Activated CD8-positive, alpha-beta memory T cell treated with anti-CD3 and anti-CD28 coated beads, Interleukin-2, amount 10 ng/mL, durations not matched to agents 7 days and 5 days (primary cell): Measurements from ENCODE around the gene A2M. TPM values are rescaled to one million over a fixed set of nuclear protein-coding genes. Genes with fewer than 3 reads are reported as not detected.

Experiments
- ATAC-seq: fragments of 150-1000 bp; cut with Tn5 transposase; one replicate; pipeline ENCODE4 v1.10.0; 2021; ENCODE audit warnings: moderate library complexity
- CTCF ChIA-PET: fragments of 350-600 bp; sonication (Branson Sonifier 250); formaldehyde crosslinking; loops from one replicate; lab custom pipeline; 2021; ENCODE audit warnings: antibody characterized with exemption; lab: Charles Lee
- DNase-seq: peaks from one replicate; pipeline ENCODE4 v3.0.0-alpha.2; 2020
- H3K27ac Mint-ChIP-seq: one replicate; pipeline ENCODE4 v1.8.0; 2021; ENCODE audit warnings: mild to moderate bottlenecking, mixed read lengths
- H3K27me3 Mint-ChIP-seq: one replicate; pipeline ENCODE4 v1.8.0; 2021; ENCODE audit warnings: mixed read lengths
- H3K36me3 Mint-ChIP-seq: one replicate; pipeline ENCODE4 v1.8.0; 2021; ENCODE audit warnings: mild to moderate bottlenecking, mixed read lengths
- H3K4me1 Mint-ChIP-seq: one replicate; pipeline ENCODE4 v1.8.0; 2021; ENCODE audit warnings: mixed read lengths
- H3K4me3 Mint-ChIP-seq: one replicate; pipeline ENCODE4 v1.8.0; 2021; ENCODE audit warnings: mild to moderate bottlenecking, moderate library complexity, mixed read lengths
- H3K9me3 Mint-ChIP-seq: one replicate; pipeline ENCODE4 v1.8.0; 2022; ENCODE audit warnings: low read depth, mixed read lengths
- total RNA-seq, 2 experiments: library from RNA; stranded (reverse); gene quantifications; one replicate each; pipeline ENCODE4 v1.2.3, GENCODE V29; 2021

A2M gene
- total RNA-seq, 2 experiments from 2014 or later: 0.12 TPM; not detected in 1

DNA sequence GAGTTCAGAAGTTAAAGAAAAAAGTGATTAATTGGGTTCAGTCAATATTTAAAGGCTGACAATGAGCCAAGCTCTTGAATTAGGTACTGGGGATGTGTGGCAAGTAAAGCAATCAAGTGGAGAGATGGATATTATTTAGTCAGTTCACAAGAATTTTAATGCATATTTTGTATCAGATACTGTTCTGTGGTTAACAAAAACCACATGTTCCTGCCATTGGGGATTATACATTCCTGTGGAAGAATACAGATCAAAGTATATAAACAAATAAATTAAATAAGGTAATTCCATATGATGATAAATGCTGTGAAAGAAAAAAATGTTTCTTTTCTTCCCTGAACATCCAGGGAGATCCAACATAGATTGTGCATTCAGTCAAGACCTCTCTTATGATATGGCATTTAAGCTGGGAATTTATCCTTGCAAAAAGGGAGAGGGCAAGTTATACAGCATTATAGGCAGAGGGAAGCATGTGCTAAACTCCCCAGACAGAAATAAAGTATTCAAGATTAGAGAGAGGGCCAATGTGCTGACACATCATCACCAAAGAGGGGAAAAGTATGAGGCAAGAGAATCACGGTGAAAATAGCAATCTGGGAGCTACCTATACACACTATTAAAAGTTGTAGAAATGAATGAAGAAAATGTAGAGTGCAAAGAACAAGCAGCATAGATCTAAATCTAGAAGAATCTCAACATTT is 17.6 kb upstream of the A2M start:
- H3K27me3 Mint-ChIP-seq: no peaks in the 10 kb centered on the region
- peaks cover 2% of the 10 kb centered on the region for H3K9me3 Mint-ChIP-seq
- H3K36me3 Mint-ChIP-seq: no peaks in the 10 kb centered on the region
- CTCF ChIA-PET: no interaction called here
- DNase-seq (no peak), ATAC-seq (no peak)
- no peak overlapping the region for H3K27ac Mint-ChIP-seq
- H3K4me3 Mint-ChIP-seq: no peak overlapping the region
- no peaks in the 10 kb centered on the region for H3K4me1 Mint-ChIP-seq

- no peak overlapping the region for H3K27ac Mint-ChIP-seq
- H3K4me3 Mint-ChIP-seq: no peak overlapping the region
- no peaks in the 10 kb centered on the region for H3K27me3 Mint-ChIP-seq
- CTCF ChIA-PET: no interaction called here
- DNase-seq (no peak), ATAC-seq (no peak)
- H3K9me3 Mint-ChIP-seq: peaks cover 2% of the 10 kb centered on the region
- no peaks in the 10 kb centered on the region for H3K36me3 Mint-ChIP-seq
- no peaks in the 10 kb centered on the region for H3K4me1 Mint-ChIP-seq
Measured at GRCh38 chr12:9132008-9132535, 16.4 kb upstream of the A2M start.

GRCh38 chr12:9130244-9130643 is 14.5 kb upstream of the A2M start:
- H3K9me3 Mint-ChIP-seq: peaks cover 2% of the 10 kb centered on the region
- H3K4me3 Mint-ChIP-seq: no peak overlapping the region

GRCh38 chr12:9127936-9128663 is 12.4 kb upstream of the A2M start:
- CTCF ChIA-PET: interaction anchor here (1.2 kb wide), 1 partner anchor 8 kb away, joined by 3 read pairs; no protein-coding TSS in a partner anchor
- ATAC-seq (no peak), DNase-seq (no peak)
- H3K36me3 Mint-ChIP-seq: no peaks in the 10 kb centered on the region
- peaks cover 2% of the 10 kb centered on the region for H3K9me3 Mint-ChIP-seq
- H3K4me3 Mint-ChIP-seq: no peak overlapping the region
- H3K27ac Mint-ChIP-seq: no peak overlapping the region
- no peaks in the 10 kb centered on the region for H3K4me1 Mint-ChIP-seq
- H3K27me3 Mint-ChIP-seq: no peaks in the 10 kb centered on the region

More at GRCh38 chr12:9130244-9130643, 14.5 kb upstream of the A2M start:
- ATAC-seq: no peak
- no peaks in the 10 kb centered on the region for H3K36me3 Mint-ChIP-seq
- DNase-seq: no peak
- H3K27me3 Mint-ChIP-seq: no peaks in the 10 kb centered on the region
- CTCF ChIA-PET: no interaction called here
- no peaks in the 10 kb centered on the region for H3K4me1 Mint-ChIP-seq
- H3K27ac Mint-ChIP-seq: no peak overlapping the region

DNA sequence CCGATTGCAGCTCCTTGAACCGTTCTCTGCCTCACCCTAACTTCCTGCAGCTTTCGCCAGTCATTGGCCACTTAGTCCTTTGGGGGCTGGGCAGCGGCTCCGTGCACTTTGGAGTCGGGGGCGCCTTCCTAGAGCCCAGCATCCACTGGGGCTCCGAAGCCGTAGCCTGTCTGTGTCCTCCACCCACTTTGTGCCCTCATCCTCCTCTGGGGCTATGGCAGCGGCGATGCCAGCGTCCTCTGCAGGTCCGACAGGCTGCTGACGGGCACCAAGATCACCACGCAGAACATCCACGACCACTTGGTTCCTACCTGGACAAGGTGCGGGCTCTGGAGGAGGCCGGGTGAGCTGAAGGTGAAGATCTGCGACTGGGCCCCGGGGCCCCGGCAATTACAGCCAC is 11.8 kb upstream of the A2M start:
- no peak overlapping the region for H3K4me3 Mint-ChIP-seq
- peaks cover 2% of the 10 kb centered on the region for H3K9me3 Mint-ChIP-seq
- no peaks in the 10 kb centered on the region for H3K36me3 Mint-ChIP-seq
- H3K27ac Mint-ChIP-seq: no peak overlapping the region
- no peaks in the 10 kb centered on the region for H3K27me3 Mint-ChIP-seq
- CTCF ChIA-PET: interaction anchor here (1.2 kb wide), 1 partner anchor 8 kb away, joined by 3 read pairs; no protein-coding TSS in a partner anchor
- DNase-seq (no peak), ATAC-seq (no peak)
- no peaks in the 10 kb centered on the region for H3K4me1 Mint-ChIP-seq

DNA sequence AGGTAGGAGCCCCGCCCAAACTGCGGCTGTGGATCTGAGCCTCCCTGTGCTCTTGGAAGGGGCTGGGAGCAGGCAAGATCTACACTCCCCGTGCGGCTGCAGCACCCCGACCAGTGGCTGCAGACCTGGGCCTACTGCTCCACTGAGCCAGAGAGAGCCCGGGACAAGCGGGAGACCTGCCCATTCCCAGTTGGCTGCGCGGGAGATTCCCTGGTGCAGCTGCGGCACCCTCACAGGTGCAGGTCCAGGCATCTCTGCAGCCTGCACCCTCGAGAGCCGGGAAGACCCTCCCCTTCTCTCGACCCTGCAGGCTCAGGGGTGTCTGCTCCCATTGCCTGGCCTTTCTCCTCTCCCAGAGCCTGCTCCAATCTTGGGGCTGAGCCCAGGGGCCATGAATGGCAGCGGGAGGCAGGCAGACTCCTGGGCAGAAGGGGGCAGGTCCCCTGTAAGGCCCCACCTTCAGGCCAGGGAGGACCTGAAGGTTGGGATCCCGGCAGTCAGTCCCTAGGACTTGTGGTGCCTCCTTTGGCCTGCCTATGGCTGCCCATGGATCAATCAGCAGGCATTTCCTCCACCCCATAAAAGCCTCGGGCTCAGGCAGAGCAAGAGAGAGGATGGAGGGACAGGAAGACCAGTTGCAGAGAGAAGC is 8.8 kb upstream of the A2M start:
- H3K27ac Mint-ChIP-seq: no peak overlapping the region
- no peak overlapping the region for H3K4me3 Mint-ChIP-seq
- no peaks in the 10 kb centered on the region for H3K9me3 Mint-ChIP-seq
- ATAC-seq (no peak), DNase-seq (no peak)
- H3K27me3 Mint-ChIP-seq: no peaks in the 10 kb centered on the region
- H3K36me3 Mint-ChIP-seq: no peaks in the 10 kb centered on the region
- H3K4me1 Mint-ChIP-seq: no peaks in the 10 kb centered on the region
- CTCF ChIA-PET: no interaction called here

DNA sequence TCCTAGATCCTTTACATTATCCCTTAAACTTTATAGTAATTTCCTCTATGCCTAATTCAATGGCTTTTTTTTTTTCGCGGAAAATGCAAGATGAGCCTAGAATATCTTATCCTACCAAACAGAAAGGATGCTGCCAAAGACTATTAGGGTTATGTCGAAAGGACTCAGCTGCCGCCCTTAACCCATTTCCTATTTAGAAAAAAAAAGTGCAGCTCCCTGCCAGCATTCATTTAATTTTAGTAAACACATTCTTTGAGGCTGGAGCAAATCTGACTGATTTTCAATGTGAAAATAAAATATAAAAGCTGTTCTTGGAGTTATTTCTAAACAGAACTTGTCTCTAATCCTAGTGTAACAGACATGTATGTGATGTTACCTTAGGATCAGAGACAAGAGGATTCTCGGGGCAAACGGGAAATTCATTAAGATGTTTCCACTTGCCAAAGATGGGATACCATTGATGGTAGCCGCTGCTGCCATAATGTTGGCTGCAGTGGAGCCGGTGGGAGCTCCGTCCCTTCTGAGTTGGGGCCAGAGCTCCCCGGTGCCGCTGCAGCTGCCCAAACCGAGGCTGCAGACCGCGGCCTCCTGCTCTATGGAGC is 8.2 kb upstream of the A2M start:
- Mint-ChIP-seq H3K36me3 (no peaks in the 10 kb centered on the region), H3K4me1 (no peaks in the 10 kb centered on the region), H3K27ac (no peak overlapping the region), H3K27me3 (peaks cover 2% of the 10 kb centered on the region), H3K9me3 (no peaks in the 10 kb centered on the region), H3K4me3 (no peak overlapping the region)
- ATAC-seq (no peak), DNase-seq (no peak)
- CTCF ChIA-PET: no interaction called here

DNA sequence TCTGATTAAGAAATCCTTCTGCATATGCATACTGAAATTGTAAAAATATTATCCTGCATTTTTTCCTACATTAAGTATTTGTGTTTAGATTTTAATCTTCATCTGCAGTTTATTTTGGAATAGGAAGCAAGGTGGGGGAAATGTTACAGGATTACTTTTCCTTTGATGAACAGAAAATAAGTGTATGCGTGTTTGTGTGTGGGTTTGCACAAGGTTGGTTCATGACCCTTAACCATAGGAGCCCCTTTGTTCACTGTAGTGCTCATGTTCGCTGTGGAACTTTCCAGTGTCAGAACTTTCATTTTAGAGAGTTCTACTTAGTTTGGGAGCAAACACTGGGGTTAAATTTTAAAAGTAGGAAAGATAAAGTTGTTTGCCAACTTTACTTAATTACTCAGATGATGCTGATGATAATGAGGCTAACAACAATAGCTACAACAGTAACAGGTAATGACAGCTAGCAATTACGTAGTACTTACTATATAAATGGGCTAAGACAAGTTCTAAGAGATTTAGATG is 6.4 kb upstream of the A2M start:
- Mint-ChIP-seq H3K4me3 (no peak overlapping the region), H3K27me3 (peaks cover 2% of the 10 kb centered on the region), H3K4me1 (peaks cover 3% of the 10 kb centered on the region), H3K27ac (no peak overlapping the region), H3K9me3 (no peaks in the 10 kb centered on the region), H3K36me3 (no peaks in the 10 kb centered on the region)
- CTCF ChIA-PET: no interaction called here
- no peak for ATAC-seq
- DNase-seq: no peak

DNA sequence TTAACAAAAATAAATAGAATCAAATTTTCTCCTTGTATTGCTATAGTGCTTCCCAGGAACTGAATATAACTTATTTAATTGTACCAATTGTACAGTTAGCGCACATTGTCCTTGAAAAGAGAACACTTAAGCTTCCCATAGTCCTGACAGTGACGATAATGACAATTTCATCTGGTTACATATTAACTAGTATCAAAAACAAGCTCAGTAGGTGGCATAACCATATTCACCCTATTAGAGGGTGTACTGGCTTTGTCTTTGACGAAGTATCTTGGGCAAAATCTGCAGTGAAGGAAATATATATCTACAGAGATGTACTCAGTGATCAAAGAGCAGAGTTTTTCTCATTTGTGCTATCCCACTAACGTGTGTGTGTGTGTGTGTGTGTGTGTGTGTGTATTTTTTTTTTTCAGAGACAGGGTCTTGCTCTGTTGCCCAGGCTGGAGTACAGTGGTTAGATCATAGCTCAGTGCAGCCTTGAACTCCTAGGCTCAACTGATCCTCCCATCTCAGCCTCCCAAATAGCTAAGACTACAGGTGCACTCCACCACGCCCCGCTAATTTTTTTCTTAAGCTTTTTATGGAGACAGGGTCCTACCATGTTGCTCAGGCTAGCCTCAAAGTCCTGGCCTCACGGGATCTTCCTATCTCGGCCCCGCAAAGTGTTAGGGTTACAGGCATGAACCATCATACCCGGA is 4.9 kb upstream of the A2M start:
- H3K27ac Mint-ChIP-seq: no peak overlapping the region
- peaks cover 9% of the 10 kb centered on the region for H3K4me1 Mint-ChIP-seq
- H3K27me3 Mint-ChIP-seq: peaks cover 2% of the 10 kb centered on the region
- CTCF ChIA-PET: no interaction called here
- DNase-seq: no peak
- no peaks in the 10 kb centered on the region for H3K36me3 Mint-ChIP-seq
- no peaks in the 10 kb centered on the region for H3K9me3 Mint-ChIP-seq
- H3K4me3 Mint-ChIP-seq: no peak overlapping the region
- no peak for ATAC-seq

- Mint-ChIP-seq H3K36me3 (no peaks in the 10 kb centered on the region), H3K9me3 (no peaks in the 10 kb centered on the region), H3K27me3 (peaks cover 2% of the 10 kb centered on the region), H3K4me3 (no peak overlapping the region), H3K27ac (no peak overlapping the region), H3K4me1 (peaks cover 9% of the 10 kb centered on the region)
- CTCF ChIA-PET: no interaction called here
- DNase-seq (no peak), ATAC-seq (no peak)
Measured at GRCh38 chr12:9118158-9118557, 2.4 kb upstream of the A2M start.

GRCh38 chr12:9114946-9115345 is 773 bp downstream of the A2M start:
- Mint-ChIP-seq H3K27ac (no peak overlapping the region), H3K9me3 (no peaks in the 10 kb centered on the region), H3K4me1 (peaks cover 9% of the 10 kb centered on the region), H3K27me3 (peaks cover 2% of the 10 kb centered on the region), H3K36me3 (no peaks in the 10 kb centered on the region), H3K4me3 (no peak overlapping the region)
- DNase-seq (no peak), ATAC-seq (no peak)
- CTCF ChIA-PET: no interaction called here

- DNase-seq: no peak
- ATAC-seq: no peak
- Mint-ChIP-seq H3K4me3 (no peak overlapping the region), H3K4me1 (peaks cover 9% of the 10 kb centered on the region), H3K27ac (no peak overlapping the region), H3K9me3 (no peaks in the 10 kb centered on the region), H3K27me3 (no peaks in the 10 kb centered on the region), H3K36me3 (no peaks in the 10 kb centered on the region)
- CTCF ChIA-PET: no interaction called here
Measured at GRCh38 chr12:9113987-9114309, 1.8 kb downstream of the A2M start.
